ENCODE data around the gene ANO10. TPM values are rescaled to one million over a fixed set of nuclear protein-coding genes. Genes with fewer than 3 reads are reported as not detected.
"Not testable (repeated sequence)": the region's sequence is repeated elsewhere in the genome, so short reads cannot be mapped to it uniquely, and the experiment has no call there.

The ANO10 gene
- total RNA-seq, 1 experiment from 2014 or later = 26.8 TPM

DNA sequence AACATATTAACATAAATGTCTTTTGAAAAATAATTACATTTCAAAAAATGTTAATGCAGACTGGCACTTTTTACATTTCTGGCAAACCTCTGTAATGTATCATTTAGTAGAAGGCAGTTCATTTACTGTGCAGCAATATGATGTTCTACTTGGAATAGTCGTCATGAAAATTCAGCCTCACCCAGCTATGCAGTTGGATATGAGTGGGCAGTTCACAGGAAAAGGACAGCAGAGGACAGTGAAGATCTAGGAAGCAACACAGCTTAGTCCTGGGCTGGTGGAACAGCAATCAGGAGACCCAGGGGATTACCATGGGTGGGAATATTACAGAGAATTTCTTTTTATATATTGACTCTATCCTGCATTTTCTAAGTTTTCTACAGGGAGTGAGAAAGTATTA, 63.6 kb downstream of the ANO10 start:
- no peak overlapping the region for H3K27ac Mint-ChIP-seq (ENCODE audit: unreplicated experiment)
- TF ChIP-seq, protein P1, sequence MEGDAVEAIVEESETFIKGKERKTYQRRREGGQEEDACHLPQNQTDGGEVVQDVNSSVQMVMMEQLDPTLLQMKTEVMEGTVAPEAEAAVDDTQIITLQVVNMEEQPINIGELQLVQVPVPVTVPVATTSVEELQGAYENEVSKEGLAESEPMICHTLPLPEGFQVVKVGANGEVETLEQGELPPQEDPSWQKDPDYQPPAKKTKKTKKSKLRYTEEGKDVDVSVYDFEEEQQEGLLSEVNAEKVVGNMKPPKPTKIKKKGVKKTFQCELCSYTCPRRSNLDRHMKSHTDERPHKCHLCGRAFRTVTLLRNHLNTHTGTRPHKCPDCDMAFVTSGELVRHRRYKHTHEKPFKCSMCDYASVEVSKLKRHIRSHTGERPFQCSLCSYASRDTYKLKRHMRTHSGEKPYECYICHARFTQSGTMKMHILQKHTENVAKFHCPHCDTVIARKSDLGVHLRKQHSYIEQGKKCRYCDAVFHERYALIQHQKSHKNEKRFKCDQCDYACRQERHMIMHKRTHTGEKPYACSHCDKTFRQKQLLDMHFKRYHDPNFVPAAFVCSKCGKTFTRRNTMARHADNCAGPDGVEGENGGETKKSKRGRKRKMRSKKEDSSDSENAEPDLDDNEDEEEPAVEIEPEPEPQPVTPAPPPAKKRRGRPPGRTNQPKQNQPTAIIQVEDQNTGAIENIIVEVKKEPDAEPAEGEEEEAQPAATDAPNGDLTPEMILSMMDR (IDR thresholded peaks at IDR 0.05; ENCODE audit: unreplicated experiment) = no peak
- intact Hi-C loops (cut with micrococcal nuclease; ENCODE audit: unreplicated experiment) = no loop called here
- no peaks in the 10 kb centered on the region for H3K4me1 Mint-ChIP-seq (ENCODE audit: low read depth, unreplicated experiment)
- no peak overlapping the region for H3K4me3 Mint-ChIP-seq (ENCODE audit: low read depth, unreplicated experiment)
- no peak for DNase-seq
- H3K27me3 Mint-ChIP-seq (ENCODE audit: unreplicated experiment) = no peaks in the 10 kb centered on the region
- H3K9me3 Mint-ChIP-seq (ENCODE audit: low read depth, unreplicated experiment) = no peaks in the 10 kb centered on the region
- no TSS peak for BruUV-seq (replicated peaks)
- no peaks in the 10 kb centered on the region for H3K36me3 Mint-ChIP-seq (ENCODE audit: insufficient read depth, unreplicated experiment)
- CTCF ChIA-PET = no interaction called here

DNA sequence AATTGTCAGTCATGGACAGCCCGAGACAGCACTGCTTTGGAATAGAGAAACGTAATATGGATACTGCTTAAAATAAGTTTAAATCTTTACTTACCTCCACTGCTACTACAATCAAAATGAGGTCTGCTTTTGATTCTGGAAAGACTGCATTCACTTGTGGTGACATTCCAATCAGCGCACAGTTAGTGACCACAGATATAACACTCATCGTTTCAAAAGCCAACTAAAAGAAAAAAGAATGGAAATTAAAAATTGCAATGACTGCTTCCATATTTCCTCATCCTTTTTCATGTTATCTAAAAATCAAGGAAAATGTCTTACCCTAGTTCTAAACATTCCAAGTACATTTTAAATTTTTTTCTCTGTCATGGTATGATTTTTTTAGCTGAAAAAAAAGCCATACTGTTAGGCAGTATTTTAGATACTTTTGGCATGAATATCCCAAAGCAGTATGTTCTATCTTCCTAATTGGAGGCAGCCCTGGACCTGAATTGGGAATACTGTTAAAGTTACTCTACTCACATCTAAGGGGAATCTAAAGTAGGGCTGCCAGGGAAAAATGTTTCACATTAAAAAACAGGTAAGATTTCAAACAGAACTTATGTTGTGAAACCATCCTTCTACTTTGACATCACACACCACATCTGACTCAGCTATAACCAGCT, 72.1 kb downstream of the ANO10 start:
- BruUV-seq (replicated peaks) = no TSS peak
- H3K36me3 Mint-ChIP-seq (ENCODE audit: insufficient read depth, unreplicated experiment) = no peaks in the 10 kb centered on the region
- no peak for DNase-seq
- CTCF ChIA-PET = no interaction called here
- TF ChIP-seq, protein P1 (IDR thresholded peaks at IDR 0.05; ENCODE audit: unreplicated experiment) = no peak
- no peak overlapping the region for H3K27ac Mint-ChIP-seq (ENCODE audit: unreplicated experiment)
- no peak overlapping the region for H3K4me3 Mint-ChIP-seq (ENCODE audit: low read depth, unreplicated experiment)
- intact Hi-C loops (cut with micrococcal nuclease; ENCODE audit: unreplicated experiment) = no loop called here
- no peaks in the 10 kb centered on the region for H3K27me3 Mint-ChIP-seq (ENCODE audit: unreplicated experiment)
- no peaks in the 10 kb centered on the region for H3K9me3 Mint-ChIP-seq (ENCODE audit: low read depth, unreplicated experiment)
- no peaks in the 10 kb centered on the region for H3K4me1 Mint-ChIP-seq (ENCODE audit: low read depth, unreplicated experiment)

DNA sequence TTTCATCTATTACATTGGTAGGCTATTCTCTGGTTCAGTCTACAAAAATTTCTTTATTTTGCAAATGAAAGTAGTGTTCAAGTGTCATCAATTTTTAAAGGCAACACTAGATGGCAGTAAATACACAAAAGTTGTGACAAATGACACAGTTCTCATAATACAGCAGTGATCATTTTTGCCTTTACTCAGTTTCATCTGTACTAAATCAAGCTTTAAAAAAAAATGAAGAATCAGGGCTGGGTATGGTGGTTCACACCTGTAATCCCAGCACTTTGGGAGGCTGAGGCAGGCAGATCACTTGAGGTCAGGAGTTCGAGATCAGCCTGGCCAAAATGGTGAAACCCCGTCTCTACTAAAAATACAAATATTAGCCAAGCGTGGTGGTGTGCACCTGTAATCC, 77.5 kb downstream of the ANO10 start:
- CTCF ChIA-PET; H3K4me1 Mint-ChIP-seq (ENCODE audit: low read depth, unreplicated experiment); H3K36me3 Mint-ChIP-seq (ENCODE audit: insufficient read depth, unreplicated experiment); BruUV-seq (replicated peaks); H3K9me3 Mint-ChIP-seq (ENCODE audit: low read depth, unreplicated experiment); H3K27ac Mint-ChIP-seq (ENCODE audit: unreplicated experiment); DNase-seq; H3K27me3 Mint-ChIP-seq (ENCODE audit: unreplicated experiment); H3K4me3 Mint-ChIP-seq (ENCODE audit: low read depth, unreplicated experiment): not testable (repeated sequence)
- intact Hi-C loops (cut with micrococcal nuclease; ENCODE audit: unreplicated experiment) = loop anchor here (1.0 to 5.0 kb wide), 4 partner anchors 94 to 654 kb away; no protein-coding TSS in a partner anchor
- TF ChIP-seq, protein P1 (IDR thresholded peaks at IDR 0.05; ENCODE audit: unreplicated experiment) = peak; percentile 46

DNA sequence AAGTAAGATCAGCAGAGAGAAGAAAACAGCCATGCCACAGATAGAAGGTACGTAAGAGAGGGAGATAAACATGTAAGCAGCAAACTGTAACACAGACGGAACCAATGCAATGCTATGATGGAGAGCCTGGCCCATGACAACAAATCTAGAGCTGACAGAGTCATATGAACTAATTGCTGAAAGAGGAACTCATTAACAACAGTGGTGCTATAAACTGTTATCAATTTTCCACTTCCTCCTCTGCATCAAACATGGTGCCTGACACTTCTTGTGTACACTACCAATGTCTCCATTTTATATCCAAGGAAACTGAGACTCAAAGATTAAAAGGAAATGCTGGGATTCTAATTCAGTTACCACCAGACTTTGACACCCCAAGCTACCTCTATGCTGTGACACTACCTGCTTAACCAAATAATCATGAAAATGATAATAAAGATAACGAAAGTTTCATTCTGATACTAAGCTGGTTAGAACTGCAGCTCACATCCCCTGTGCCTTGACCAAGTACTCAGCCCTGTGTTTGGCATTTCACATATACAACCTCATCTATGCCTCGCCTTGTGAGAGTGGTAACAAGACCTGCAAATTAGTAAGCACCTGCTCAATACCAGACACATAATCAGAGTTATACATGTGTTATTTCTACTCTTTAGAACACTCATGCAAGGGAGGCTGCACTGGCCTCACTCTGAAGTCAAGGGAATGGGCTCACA, 79.3 kb downstream of the ANO10 start:
- intact Hi-C loops (cut with micrococcal nuclease; ENCODE audit: unreplicated experiment) = loop anchor here (5.0 kb wide), 2 partner anchors 160 to 200 kb away; no protein-coding TSS in a partner anchor
- Mint-ChIP-seq H3K36me3 (ENCODE audit: insufficient read depth, unreplicated experiment) (no peaks in the 10 kb centered on the region), H3K27ac (ENCODE audit: unreplicated experiment) (no peak overlapping the region), H3K9me3 (ENCODE audit: low read depth, unreplicated experiment) (no peaks in the 10 kb centered on the region), H3K4me3 (ENCODE audit: low read depth, unreplicated experiment) (no peak overlapping the region), H3K27me3 (ENCODE audit: unreplicated experiment) (no peaks in the 10 kb centered on the region), H3K4me1 (ENCODE audit: low read depth, unreplicated experiment) (no peaks in the 10 kb centered on the region)
- DNase-seq = no peak
- BruUV-seq (replicated peaks) = no TSS peak
- TF ChIP-seq, protein P1 (IDR thresholded peaks at IDR 0.05; ENCODE audit: unreplicated experiment) = no peak
- CTCF ChIA-PET = no interaction called here
